Bronchial epithelial cell (primary cell): ENCODE results near the gene HLA-B. TPM values are rescaled to one million over a fixed set of nuclear protein-coding genes. Genes with fewer than 3 reads are reported as not detected.

Source experiments
- DNase-seq: peaks from one replicate; pipeline ENCODE4 v3.0.0-alpha.2; 2010; ENCODE audit warnings: low read depth
- FAIRE-seq: peaks from 2 replicates; lab custom pipeline; 2011; peaks lifted over from hg19 to GRCh38; lab: Jason Lieb, UNC
- H3K27me3 ChIP-seq: 2 replicates; pipeline ENCODE4 v1.5.1; 2011; ENCODE audit warnings: low read length; ENCODE audit not compliant: control insufficient read depth, insufficient read depth
- H3K36me3 ChIP-seq: 2 replicates; pipeline ENCODE4 v1.5.1; 2011; ENCODE audit warnings: low read length; ENCODE audit not compliant: control insufficient read depth, insufficient read depth
- H3K4me3 ChIP-seq: 2 replicates; pipeline ENCODE4 v1.5.1; 2011; ENCODE audit warnings: mild to moderate bottlenecking, low read depth, low read length, control low read depth
- CTCF ChIP-seq: IDR thresholded peaks from 2 replicates; pipeline ENCODE4 v1.5.1; 2011; ENCODE audit warnings: mild to moderate bottlenecking, moderate library complexity, low read length, control low read depth, inconsistent platforms; ENCODE audit not compliant: insufficient read depth, severe bottlenecking
- total RNA-seq: library from RNA; depleted of rRNA; stranded (reverse); fragments of >200 nt; gene quantifications from 2 replicates; pipeline ENCODE4 v1.2.1, GENCODE V29; 2014

The HLA-B gene
- total RNA-seq, 1 donor from 2014 or later: 46.9 TPM

- TF ChIP-seq CTCF: no peak
- no peak for FAIRE-seq
- peaks cover 13% of the 10 kb centered on the region for H3K27me3 ChIP-seq
Observed at GRCh38 chr6:31309641-31310040, 47.3 kb downstream of the HLA-B start.

GRCh38 chr6:31308845-31309175, 48.2 kb downstream of the HLA-B start:
- no peak for TF ChIP-seq CTCF
- Histone ChIP-seq H3K4me3 (no peak overlapping the region), H3K36me3 (no peaks in the 10 kb centered on the region), H3K27me3 (peaks cover 13% of the 10 kb centered on the region)
- FAIRE-seq: no peak
- DNase-seq: no peak

More at GRCh38 chr6:31309641-31310040, 47.3 kb downstream of the HLA-B start:
- DNase-seq: no peak
- Histone ChIP-seq H3K36me3 (no peaks in the 10 kb centered on the region), H3K4me3 (no peak overlapping the region)

- peaks cover 13% of the 10 kb centered on the region for H3K27me3 ChIP-seq
- DNase-seq (peak; percentile 15), FAIRE-seq (no peak)
- peak overlapping the region; percentile 8 for H3K4me3 ChIP-seq
- H3K36me3 ChIP-seq: no peaks in the 10 kb centered on the region
- no peak for TF ChIP-seq CTCF
Observed at GRCh38 chr6:31308050-31308844, 48.7 kb downstream of the HLA-B start.

- Histone ChIP-seq H3K4me3 (no peak overlapping the region), H3K36me3 (no peaks in the 10 kb centered on the region), H3K27me3 (peaks cover 13% of the 10 kb centered on the region)
- FAIRE-seq (no peak), DNase-seq (no peak)
- TF ChIP-seq CTCF: no peak
Observed at GRCh38 chr6:31307669-31308049, 49.3 kb downstream of the HLA-B start.

GRCh38 chr6:31305703-31306219, 51.2 kb downstream of the HLA-B start:
- Histone ChIP-seq H3K36me3 (no peaks in the 10 kb centered on the region), H3K27me3 (peaks cover 13% of the 10 kb centered on the region), H3K4me3 (no peak overlapping the region)
- DNase-seq (no peak), FAIRE-seq (no peak)
- TF ChIP-seq CTCF: no peak
